ENCODE data around the gene ANO8. TPM values are rescaled to one million over a fixed set of nuclear protein-coding genes. Genes with fewer than 3 reads are reported as not detected.

Gene ANO8
- total and polyA plus RNA-seq, 2 of the 13 experiments (the other 11 are each of a cell fraction or from before 2014, with no cell fraction given): 1.8 to 3.5 TPM

DNA sequence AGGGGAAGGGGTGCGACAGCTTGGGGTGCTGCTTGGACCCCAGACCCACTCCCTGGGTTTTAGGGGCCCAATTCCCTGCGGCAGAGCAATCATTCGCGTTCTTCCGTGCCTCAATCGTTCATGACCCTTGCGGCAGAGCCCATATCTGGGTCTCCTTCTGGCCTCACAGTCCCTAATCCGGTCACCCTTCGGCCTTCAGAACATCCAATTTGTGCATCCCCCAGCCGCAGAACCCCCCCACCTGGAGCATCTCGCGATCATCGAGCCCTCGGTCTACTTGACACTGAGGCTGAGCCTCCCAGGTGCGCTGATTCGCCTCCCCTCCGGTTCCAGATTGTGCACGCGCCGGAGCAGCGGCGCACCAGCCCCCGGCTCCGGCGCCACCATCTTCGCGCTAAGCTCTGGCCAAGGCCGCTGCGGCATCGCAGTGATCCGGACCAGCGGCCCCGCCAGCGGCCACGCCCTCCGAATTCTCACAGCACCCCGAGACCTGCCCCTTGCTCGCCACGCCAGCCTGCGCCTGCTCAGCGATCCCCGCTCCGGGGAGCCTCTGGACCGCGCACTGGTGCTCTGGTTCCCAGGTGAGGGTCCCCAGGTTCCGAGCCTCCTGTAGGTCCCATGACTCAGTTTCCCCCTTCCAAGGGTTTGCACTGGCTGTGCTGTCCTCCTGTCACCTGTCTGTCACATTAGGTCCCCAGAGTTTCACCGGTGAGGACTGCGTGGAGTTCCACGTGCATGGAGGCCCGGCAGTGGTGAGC lies 3.2 kb upstream of the ANO8 start (continued):
- no peak for TF ChIP-seq SIN3A (IDR thresholded peaks at IDR 0.05; ENCODE audit: borderline replicate concordance, low read depth, low read length)
- no peak for TF ChIP-seq ZBTB33 (CRISPR knock-in tag; IDR thresholded peaks at IDR 0.05)
- no peak for TF ChIP-seq SMARCE1 (IDR thresholded peaks at IDR 0.05; ENCODE audit: borderline replicate concordance)
- no peak for TF ChIP-seq ZZZ3 (CRISPR knock-in tag; IDR thresholded peaks at IDR 0.05; ENCODE audit: borderline replicate concordance)
- TF ChIP-seq SNAI1 (CRISPR knock-in tag; IDR thresholded peaks at IDR 0.05; ENCODE audit: borderline replicate concordance): no peak
- no peak for TF ChIP-seq SMARCC2 (IDR thresholded peaks at IDR 0.05)
- no peak for TF ChIP-seq ZNF841 (CRISPR knock-in tag; IDR thresholded peaks at IDR 0.05; ENCODE audit: borderline replicate concordance)
- no peak for TF ChIP-seq GATAD2A (CRISPR knock-in tag; IDR thresholded peaks at IDR 0.05)
- TF ChIP-seq ZSCAN25 (CRISPR knock-in tag; IDR thresholded peaks at IDR 0.05): no peak
- no peak for TF ChIP-seq TFAP4 (IDR thresholded peaks at IDR 0.05; ENCODE audit: borderline replicate concordance, low read depth)
- no peak for TF ChIP-seq IKZF1 (IDR thresholded peaks at IDR 0.05)
- TF ChIP-seq TARDBP (CRISPR knock-in tag; IDR thresholded peaks at IDR 0.05): no peak
- TF ChIP-seq, protein P1, sequence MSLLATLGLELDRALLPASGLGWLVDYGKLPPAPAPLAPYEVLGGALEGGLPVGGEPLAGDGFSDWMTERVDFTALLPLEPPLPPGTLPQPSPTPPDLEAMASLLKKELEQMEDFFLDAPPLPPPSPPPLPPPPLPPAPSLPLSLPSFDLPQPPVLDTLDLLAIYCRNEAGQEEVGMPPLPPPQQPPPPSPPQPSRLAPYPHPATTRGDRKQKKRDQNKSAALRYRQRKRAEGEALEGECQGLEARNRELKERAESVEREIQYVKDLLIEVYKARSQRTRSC (CRISPR knock-in tag; IDR thresholded peaks at IDR 0.05; ENCODE audit: low read depth): no peak
- no peak for TF ChIP-seq NKX3-1 (CRISPR knock-in tag; IDR thresholded peaks at IDR 0.05)
- TF ChIP-seq SALL2 (CRISPR knock-in tag; IDR thresholded peaks at IDR 0.05): no peak
- TF ChIP-seq KDM5B (CRISPR knock-in tag; IDR thresholded peaks at IDR 0.05; ENCODE audit: borderline replicate concordance): 0 out of 2 replicates have a peak, but pooled peaks have one; percentile 43
- TF ChIP-seq, protein P2, sequence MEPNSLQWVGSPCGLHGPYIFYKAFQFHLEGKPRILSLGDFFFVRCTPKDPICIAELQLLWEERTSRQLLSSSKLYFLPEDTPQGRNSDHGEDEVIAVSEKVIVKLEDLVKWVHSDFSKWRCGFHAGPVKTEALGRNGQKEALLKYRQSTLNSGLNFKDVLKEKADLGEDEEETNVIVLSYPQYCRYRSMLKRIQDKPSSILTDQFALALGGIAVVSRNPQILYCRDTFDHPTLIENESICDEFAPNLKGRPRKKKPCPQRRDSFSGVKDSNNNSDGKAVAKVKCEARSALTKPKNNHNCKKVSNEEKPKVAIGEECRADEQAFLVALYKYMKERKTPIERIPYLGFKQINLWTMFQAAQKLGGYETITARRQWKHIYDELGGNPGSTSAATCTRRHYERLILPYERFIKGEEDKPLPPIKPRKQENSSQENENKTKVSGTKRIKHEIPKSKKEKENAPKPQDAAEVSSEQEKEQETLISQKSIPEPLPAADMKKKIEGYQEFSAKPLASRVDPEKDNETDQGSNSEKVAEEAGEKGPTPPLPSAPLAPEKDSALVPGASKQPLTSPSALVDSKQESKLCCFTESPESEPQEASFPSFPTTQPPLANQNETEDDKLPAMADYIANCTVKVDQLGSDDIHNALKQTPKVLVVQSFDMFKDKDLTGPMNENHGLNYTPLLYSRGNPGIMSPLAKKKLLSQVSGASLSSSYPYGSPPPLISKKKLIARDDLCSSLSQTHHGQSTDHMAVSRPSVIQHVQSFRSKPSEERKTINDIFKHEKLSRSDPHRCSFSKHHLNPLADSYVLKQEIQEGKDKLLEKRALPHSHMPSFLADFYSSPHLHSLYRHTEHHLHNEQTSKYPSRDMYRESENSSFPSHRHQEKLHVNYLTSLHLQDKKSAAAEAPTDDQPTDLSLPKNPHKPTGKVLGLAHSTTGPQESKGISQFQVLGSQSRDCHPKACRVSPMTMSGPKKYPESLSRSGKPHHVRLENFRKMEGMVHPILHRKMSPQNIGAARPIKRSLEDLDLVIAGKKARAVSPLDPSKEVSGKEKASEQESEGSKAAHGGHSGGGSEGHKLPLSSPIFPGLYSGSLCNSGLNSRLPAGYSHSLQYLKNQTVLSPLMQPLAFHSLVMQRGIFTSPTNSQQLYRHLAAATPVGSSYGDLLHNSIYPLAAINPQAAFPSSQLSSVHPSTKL (CRISPR knock-in tag; IDR thresholded peaks at IDR 0.05): 0 out of 2 replicates have a peak, but pooled peaks have one; percentile 4
- no peak for TF ChIP-seq HNF4A (CRISPR knock-in tag; IDR thresholded peaks at IDR 0.05)
- no peak for TF ChIP-seq ZKSCAN1 (IDR thresholded peaks at IDR 0.05; ENCODE audit: low read length)
- TF ChIP-seq NFYC (CRISPR knock-in tag; IDR thresholded peaks at IDR 0.05): no peak
- TF ChIP-seq ZNF124 (CRISPR knock-in tag; IDR thresholded peaks at IDR 0.05): no peak
- TF ChIP-seq ZNF75D (CRISPR knock-in tag; IDR thresholded peaks at IDR 0.05; ENCODE audit: borderline replicate concordance): no peak
- TF ChIP-seq, protein P3, sequence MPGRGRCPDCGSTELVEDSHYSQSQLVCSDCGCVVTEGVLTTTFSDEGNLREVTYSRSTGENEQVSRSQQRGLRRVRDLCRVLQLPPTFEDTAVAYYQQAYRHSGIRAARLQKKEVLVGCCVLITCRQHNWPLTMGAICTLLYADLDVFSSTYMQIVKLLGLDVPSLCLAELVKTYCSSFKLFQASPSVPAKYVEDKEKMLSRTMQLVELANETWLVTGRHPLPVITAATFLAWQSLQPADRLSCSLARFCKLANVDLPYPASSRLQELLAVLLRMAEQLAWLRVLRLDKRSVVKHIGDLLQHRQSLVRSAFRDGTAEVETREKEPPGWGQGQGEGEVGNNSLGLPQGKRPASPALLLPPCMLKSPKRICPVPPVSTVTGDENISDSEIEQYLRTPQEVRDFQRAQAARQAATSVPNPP (CRISPR knock-in tag; IDR thresholded peaks at IDR 0.05): no peak
- TF ChIP-seq TMF1 (CRISPR knock-in tag; IDR thresholded peaks at IDR 0.05; ENCODE audit: low read depth): no peak
